ENCODE results near the gene NOL11.

GRCh38 chr17:67751101-67752074, 33.7 kb downstream of the NOL11 start:
- TF ChIP-seq CTCF (conservative IDR thresholded peaks at IDR 0.05; ENCODE audit: low read length) (no peak), EZH2phosphoT487 (IDR thresholded peaks at IDR 0.05; ENCODE audit: borderline replicate concordance, low read depth, low read length) (no peak)
